Body of pancreas (tissue), 4 donors: ENCODE data around the gene SPDYE4. TPM values are rescaled to one million over a fixed set of nuclear protein-coding genes. Genes with fewer than 3 reads are reported as not detected.

Experiments
- ATAC-seq: fragments of 150-250 bp; one replicate; pipeline ENCODE4 v1.9.1; 2016
- DNase-seq, 4 donors: peaks; one replicate each; pipeline ENCODE4 v3.0.0-alpha.2; 2019
- H3K27ac ChIP-seq, 4 donors: fragments of 200-600 bp; sonication (generic); 1 replicate in 3 of 4; 2 replicates in 1 of 4; pipeline versions ENCODE4 v1.5.1 to v1.6.1; 2016 to 2019; ENCODE audit warnings: mild to moderate bottlenecking in 1 of 4, mixed read lengths in 1 of 4, moderate library complexity in 1 of 4
- H3K27me3 ChIP-seq, 2 donors: fragments of 200-600 bp; sonication (generic); one replicate each; pipeline ENCODE4 v1.6.0; 2016; ENCODE audit warnings: mild to moderate bottlenecking in 1 of 2
- H3K36me3 ChIP-seq, 2 donors: fragments of 200-600 bp; sonication (generic); replicated peaks in 1 of 2; 2 replicates each; pipeline ENCODE4 v1.5.1; 2016; ENCODE audit warnings: low read depth in 2 of 2; ENCODE audit not compliant: insufficient read depth in 1 of 2
- H3K4me1 ChIP-seq: fragments of 200-600 bp; sonication (generic); one replicate; pipeline ENCODE4 v1.6.0; 2016
- H3K4me3 ChIP-seq, 2 donors: fragments of 200-600 bp; sonication (generic); 1 replicate in 1 of 2; 2 replicates in 1 of 2; pipeline ENCODE4 v1.5.1; 2016 to 2019
- H3K9me3 ChIP-seq, 3 donors: fragments of 200-600 bp; sonication (generic); 1 replicate in 2 of 3; 2 replicates in 1 of 3; pipeline ENCODE4 v1.5.1; 2016
- CTCF ChIP-seq, 7 experiments: fragments of 450-650 bp in 4 of 7; fragments of 200-600 bp in 3 of 7; sonication (generic) in 3 of 7; IDR thresholded peaks; one replicate each; pipeline ENCODE4 v1.5.1; 2016 to 2019; ENCODE audit warnings: antibody characterized with exemption in 7 of 7
- POLR2A ChIP-seq, 3 donors: fragments of 450-650 bp; IDR thresholded peaks; one replicate each; pipeline ENCODE4 v1.6.1; 2016; ENCODE audit warnings: antibody characterized with exemption in 3 of 3, mild to moderate bottlenecking in 2 of 3
- WGBS, 2 donors: methylation state at CpG; one replicate each; pipeline ENCODE4 v1.1.5; 2017; 5-methylcytosine and 5-hydroxymethylcytosine counted together
- intact Hi-C: fragments of 100-400 bp; cut with DNase I; formaldehyde crosslinking; loops from one replicate; pipeline ENCODE4 v1.15.1; 2023
- total RNA-seq, 2 donors: library from RNA; depleted of rRNA; stranded (reverse); fragments of >200 nt; gene quantifications; one replicate each; pipeline ENCODE4 v1.1.0, GENCODE V29; 2016

The SPDYE4 gene
- total RNA-seq, 2 donors from 2014 or later, result not detected

- ATAC-seq (peak; percentile 95), DNase-seq (peak; percentile 87 to 94 (median 90))
- Histone ChIP-seq H3K36me3 (no peaks in the 10 kb centered on the region), H3K4me1 (peaks cover 37% of the 10 kb centered on the region), H3K27ac (peak within 1 kb of the TSS; percentile 62 to 79 (median 74)), H3K27me3 (no peaks in the 10 kb centered on the region), H3K9me3 (no peaks in the 10 kb centered on the region), H3K4me3 (peak within 1 kb of the TSS; percentile 23 to 37)
- WGBS, 2 donors, result 7% methylated on average over 32 of the region's 62 CpGs; no CpG with 5 or more reads in 1 of the 2 donors
- TF ChIP-seq CTCF (IDR thresholded peaks at IDR 0.05) (peak; percentile 29 to 83 (median 51)), POLR2A (IDR thresholded peaks at IDR 0.05) (peak; percentile 24 to 64 (median 63))
- intact Hi-C loops, result no loop called here
Observed at GRCh38 chr17:8798846-8799569, 40.7 kb upstream of the SPDYE4 start, which contains the start of gene MFSD6L. TSS of gene MFSD6L (minus strand) at chr17:8799365. CDS start at chr17:8799120, 245 bp downstream.

GRCh38 chr17:8798176-8798845, 40.0 kb upstream of the SPDYE4 start:
- no peak for TF ChIP-seq CTCF (IDR thresholded peaks at IDR 0.05)
- no peak for TF ChIP-seq POLR2A (IDR thresholded peaks at IDR 0.05)
- Histone ChIP-seq H3K9me3 (no peaks in the 10 kb centered on the region), H3K36me3 (no peaks in the 10 kb centered on the region), H3K27me3 (no peaks in the 10 kb centered on the region), H3K4me3 (peak overlapping the region; percentile 23 to 37), H3K4me1 (peaks cover 37% of the 10 kb centered on the region), H3K27ac (peak overlapping the region; percentile 62 to 79 (median 74))
- ATAC-seq (no peak), DNase-seq (peak in 2 of 4 donors; percentile 18 to 33)
- 41 to 69% methylated on average over 17 to 23 of the region's 23 CpGs for WGBS, 2 donors
- intact Hi-C loops, result no loop called here

- no peak for TF ChIP-seq CTCF (IDR thresholded peaks at IDR 0.05)
- TF ChIP-seq POLR2A (IDR thresholded peaks at IDR 0.05), result no peak
- WGBS, 2 donors, result 88 to 93% methylated on average over 9 to 14 of the region's 14 CpGs
Observed at GRCh38 chr17:8797621-8798175, 39.4 kb upstream of the SPDYE4 start.

GRCh38 chr17:8794636-8795035, 36.3 kb upstream of the SPDYE4 start:
- no peak for ATAC-seq
- Histone ChIP-seq H3K9me3 (no peaks in the 10 kb centered on the region), H3K27me3 (no peaks in the 10 kb centered on the region), H3K36me3 (no peaks in the 10 kb centered on the region), H3K4me3 (no peak overlapping the region), H3K27ac (peak overlapping the region in 1 of 4 donors; percentile 26), H3K4me1 (peaks cover 31% of the 10 kb centered on the region)
- DNase-seq, result peak in 1 of 4 donors; percentile 16
- intact Hi-C loops, result no loop called here
- WGBS, 2 donors, result 65 to 71% methylated on average over 7 of the region's 7 CpGs
- TF ChIP-seq POLR2A (IDR thresholded peaks at IDR 0.05), result no peak
- no peak for TF ChIP-seq CTCF (IDR thresholded peaks at IDR 0.05)

More at GRCh38 chr17:8797621-8798175, 39.4 kb upstream of the SPDYE4 start:
- Histone ChIP-seq H3K9me3 (no peaks in the 10 kb centered on the region), H3K36me3 (no peaks in the 10 kb centered on the region), H3K4me1 (peaks cover 37% of the 10 kb centered on the region), H3K27me3 (no peaks in the 10 kb centered on the region), H3K4me3 (no peak overlapping the region), H3K27ac (no peak overlapping the region)
- ATAC-seq (no peak), DNase-seq (no peak)
- intact Hi-C loops, result no loop called here
